Activated CD8-positive, alpha-beta memory T cell treated with anti-CD3 and anti-CD28 coated beads for 48 hours (primary cell): Measurements from ENCODE around the gene MUS81.

Experiments used
- DNase-seq, 3 experiments: peaks; one replicate each; pipeline ENCODE4 v3.0.0-alpha.2; 2020; ENCODE audit warnings: low read depth in 2 of 3, low spot score in 2 of 3

Gene MUS81

DNA sequence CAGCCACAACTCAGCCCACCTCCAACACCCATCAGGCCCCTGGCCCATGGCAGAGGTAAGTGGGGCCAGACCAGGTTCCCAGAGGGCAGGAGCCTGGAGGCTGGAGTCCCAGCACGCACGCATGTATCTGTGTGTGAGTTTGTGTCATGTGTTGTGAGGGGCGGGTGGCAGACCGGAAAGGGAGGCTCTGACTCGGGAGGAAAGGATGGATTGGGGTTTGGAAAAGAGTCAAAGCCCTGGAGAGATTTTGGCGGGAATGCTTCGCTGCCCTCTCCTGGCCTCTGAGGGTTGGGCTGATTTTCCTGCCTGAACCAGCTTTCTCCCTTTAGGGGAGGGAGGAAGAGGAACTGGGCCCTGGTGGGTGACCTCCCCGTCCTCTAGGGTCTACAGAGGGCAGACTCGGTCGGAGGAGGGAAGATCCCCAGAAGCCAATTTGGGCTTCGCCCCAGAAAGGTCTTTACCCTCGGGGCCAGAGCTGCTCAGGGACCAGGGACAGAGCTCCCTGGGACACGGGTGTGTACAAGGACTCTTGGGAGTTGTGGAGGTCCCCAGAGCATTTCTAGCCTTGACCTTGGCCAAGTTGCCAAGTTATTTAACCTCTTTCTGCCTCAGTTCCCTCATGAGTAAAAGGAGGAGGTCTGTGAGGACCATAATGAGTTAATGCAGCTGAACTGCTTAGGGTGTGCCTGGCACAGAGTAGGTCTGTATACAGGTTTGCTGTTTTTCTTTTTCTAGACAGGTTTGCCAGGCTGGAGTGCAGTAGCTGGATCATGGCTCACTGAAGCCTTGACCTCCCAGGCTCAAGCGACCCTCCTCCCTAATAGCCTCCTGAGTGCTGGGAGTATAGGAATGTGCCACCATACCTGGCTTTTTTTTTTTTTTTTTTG is 51.7 kb downstream of the MUS81 start:
- no peak for DNase-seq

DNA sequence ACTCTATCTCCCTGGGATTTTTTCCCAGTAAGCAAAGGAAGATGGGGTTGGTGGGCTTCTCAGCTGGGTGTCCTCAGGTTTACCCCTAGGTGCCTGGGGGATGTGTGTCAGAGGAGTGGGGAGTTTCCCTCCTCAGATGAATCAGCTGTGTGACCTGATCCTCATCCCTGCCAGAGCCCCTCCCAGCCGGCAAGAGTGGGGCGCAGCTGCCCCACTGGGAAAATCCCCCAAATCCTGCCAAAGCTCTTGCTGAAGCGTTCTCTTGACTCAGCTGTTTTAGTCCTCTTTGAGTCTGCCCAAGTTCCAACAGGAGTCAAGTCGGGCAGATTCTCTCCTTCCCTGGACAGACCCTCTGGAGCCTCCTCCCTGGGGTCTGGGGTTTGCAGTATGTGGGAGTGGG is 52.6 kb downstream of the MUS81 start:
- no peak for DNase-seq

DNA sequence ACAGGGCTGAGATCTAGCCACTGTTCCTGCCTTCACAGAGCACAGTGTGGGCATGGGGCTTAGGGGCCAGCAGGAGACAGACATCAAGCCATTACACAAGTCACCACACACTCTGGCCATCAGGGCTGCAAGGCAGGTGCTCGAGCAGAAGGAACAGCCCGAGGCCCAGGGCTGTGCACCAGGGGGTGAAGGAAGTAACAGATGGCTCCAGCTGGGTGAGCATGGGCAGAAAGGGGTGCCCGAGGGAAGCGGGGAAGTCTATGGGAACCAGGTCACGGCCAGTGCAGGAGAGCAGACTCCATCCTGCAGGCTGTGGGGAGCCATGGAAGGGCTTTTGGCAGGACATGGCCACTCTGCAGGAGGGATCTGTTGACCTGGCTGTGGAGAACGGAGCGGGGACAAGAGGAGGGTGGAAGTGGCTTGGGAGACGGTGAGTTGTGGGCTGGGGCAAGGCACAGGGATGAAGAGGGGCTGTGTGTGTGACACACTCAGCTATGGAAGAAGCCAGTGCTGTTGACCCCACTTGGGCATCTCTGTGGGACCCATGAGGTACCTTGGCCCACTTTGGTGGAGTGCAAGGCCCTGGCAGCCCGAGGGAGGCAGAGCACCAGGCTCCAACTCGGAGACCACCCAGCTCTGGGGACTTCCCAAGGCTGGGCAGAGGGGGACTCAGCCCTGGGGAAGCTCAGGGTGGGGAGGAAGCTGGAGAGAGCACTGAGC is 55.0 kb downstream of the MUS81 start:
- DNase-seq: no peak

DNA sequence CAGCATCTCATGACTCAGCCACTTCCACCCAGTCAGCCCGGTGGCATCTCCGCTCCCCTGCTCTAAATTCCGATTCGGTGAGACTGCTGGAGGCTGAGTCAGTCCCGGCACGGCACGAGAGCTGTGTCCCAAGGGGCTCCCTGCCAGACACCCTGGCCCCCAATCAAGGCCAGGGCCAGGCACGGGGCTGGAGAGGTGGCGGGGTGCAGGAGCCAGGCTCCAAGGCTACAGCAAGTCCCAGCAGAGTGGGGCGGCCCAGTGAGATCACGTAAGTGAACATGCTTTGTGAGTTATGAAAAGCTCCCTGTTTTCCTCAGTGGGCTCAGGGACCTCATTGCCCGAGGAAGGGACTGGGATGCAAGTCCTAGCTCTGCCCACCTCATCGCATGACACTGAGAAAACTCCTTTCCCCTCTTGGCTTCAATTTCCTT is 55.6 kb downstream of the MUS81 start:
- no peak for DNase-seq
